Measurements from ENCODE around the gene EPC2.
"Not testable (repeated sequence)": the region's sequence is repeated elsewhere in the genome, so short reads cannot be mapped to it uniquely, and the experiment has no call there.

The EPC2 gene

GRCh38 chr2:148644883-148645538, 460 bp downstream of the EPC2 start:
- in situ Hi-C loops (cut with HindIII; ENCODE audit: low pct_unique_long_range_greater_than_20kb, low sequenced_read_pairs): no loop called here
- DNase-seq (ENCODE audit: low read depth in 1 of 2, low spot score in 1 of 2): peak; percentile 69 to 88

GRCh38 chr2:148645539-148646230, 1.1 kb downstream of the EPC2 start:
- no peak for TF ChIP-seq JUND (IDR thresholded peaks at IDR 0.05; ENCODE audit: low read depth)

More at GRCh38 chr2:148644883-148645538, 460 bp downstream of the EPC2 start:
- TF ChIP-seq JUND (IDR thresholded peaks at IDR 0.05; ENCODE audit: low read depth): no peak

DNA sequence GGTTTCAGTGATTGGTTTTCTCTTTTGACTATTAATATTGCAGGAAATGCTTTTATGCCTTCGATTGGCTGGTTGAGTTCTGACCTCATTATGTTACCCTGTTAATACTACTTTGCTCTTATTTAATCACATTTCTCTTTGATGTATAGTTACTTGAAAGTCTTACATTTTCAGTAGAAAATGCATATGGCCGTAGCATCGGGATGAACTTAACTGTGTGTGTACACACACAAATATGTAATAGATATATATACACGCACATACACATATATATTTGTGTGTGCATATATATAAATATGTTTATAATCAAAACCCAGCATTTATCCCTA, 1.6 kb downstream of the EPC2 start:
- no peak for TF ChIP-seq JUND (IDR thresholded peaks at IDR 0.05; ENCODE audit: low read depth)
- no peak for DNase-seq (ENCODE audit: low read depth in 1 of 2, low spot score in 1 of 2)
- in situ Hi-C loops (cut with HindIII; ENCODE audit: low pct_unique_long_range_greater_than_20kb, low sequenced_read_pairs): no loop called here

More at GRCh38 chr2:148645539-148646230, 1.1 kb downstream of the EPC2 start:
- in situ Hi-C loops (cut with HindIII; ENCODE audit: low pct_unique_long_range_greater_than_20kb, low sequenced_read_pairs): no loop called here
- peak; percentile 76 to 91 for DNase-seq (ENCODE audit: low read depth in 1 of 2, low spot score in 1 of 2)

GRCh38 chr2:148647711-148648110, 3.2 kb downstream of the EPC2 start:
- in situ Hi-C loops (cut with HindIII; ENCODE audit: low pct_unique_long_range_greater_than_20kb, low sequenced_read_pairs); DNase-seq (ENCODE audit: low read depth in 1 of 2, low spot score in 1 of 2): not testable (repeated sequence)

- TF ChIP-seq JUND (IDR thresholded peaks at IDR 0.05; ENCODE audit: low read depth): no peak
- in situ Hi-C loops (cut with HindIII; ENCODE audit: low pct_unique_long_range_greater_than_20kb, low sequenced_read_pairs): no loop called here
- DNase-seq (ENCODE audit: low read depth in 1 of 2, low spot score in 1 of 2): no peak
Observed at GRCh38 chr2:148649936-148650335, 5.4 kb downstream of the EPC2 start.

DNA sequence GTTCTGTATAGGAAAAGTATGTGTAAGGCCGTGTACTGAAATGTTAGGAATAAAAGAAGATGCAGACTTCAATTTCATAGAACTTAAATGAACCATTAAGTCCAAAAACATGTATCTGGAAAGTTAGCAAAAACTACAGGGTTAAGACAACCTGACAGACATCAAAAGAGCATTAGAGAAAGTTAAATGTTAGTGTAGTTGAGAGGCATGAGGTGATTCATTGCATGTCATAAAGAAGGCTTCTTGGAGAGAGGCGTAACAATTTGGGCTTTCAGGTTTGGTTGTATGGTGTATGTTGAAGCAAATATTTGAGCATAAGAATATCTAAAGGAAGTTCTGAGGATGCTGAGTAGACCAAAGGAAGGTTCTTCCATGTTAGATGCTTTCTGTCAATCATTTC, 6.3 kb downstream of the EPC2 start:
- no peak for TF ChIP-seq JUND (IDR thresholded peaks at IDR 0.05; ENCODE audit: low read depth)
- DNase-seq (ENCODE audit: low read depth in 1 of 2, low spot score in 1 of 2): no peak
- in situ Hi-C loops (cut with HindIII; ENCODE audit: low pct_unique_long_range_greater_than_20kb, low sequenced_read_pairs): no loop called here

DNA sequence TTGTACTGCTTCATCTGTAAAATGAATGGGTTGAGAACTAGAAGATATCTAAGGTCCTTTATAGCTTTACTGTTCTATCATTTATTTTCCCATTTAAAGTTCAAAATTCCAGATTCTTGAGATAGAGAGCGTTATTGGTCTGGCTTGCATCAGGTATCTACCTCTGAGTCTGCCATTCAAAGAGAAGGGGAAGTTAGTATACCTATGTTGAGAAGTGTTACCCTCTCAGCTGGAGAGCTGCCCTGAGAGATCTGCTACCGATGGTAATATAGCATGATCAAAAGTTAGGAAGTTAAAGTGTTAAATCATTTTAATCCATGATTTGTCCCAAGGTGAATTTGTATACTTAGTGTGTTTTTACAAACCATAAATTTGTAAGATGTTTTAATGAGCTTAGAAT, 7.4 kb downstream of the EPC2 start:
- DNase-seq (ENCODE audit: low read depth in 1 of 2, low spot score in 1 of 2): no peak
- no peak for TF ChIP-seq JUND (IDR thresholded peaks at IDR 0.05; ENCODE audit: low read depth)
- in situ Hi-C loops (cut with HindIII; ENCODE audit: low pct_unique_long_range_greater_than_20kb, low sequenced_read_pairs): no loop called here

DNA sequence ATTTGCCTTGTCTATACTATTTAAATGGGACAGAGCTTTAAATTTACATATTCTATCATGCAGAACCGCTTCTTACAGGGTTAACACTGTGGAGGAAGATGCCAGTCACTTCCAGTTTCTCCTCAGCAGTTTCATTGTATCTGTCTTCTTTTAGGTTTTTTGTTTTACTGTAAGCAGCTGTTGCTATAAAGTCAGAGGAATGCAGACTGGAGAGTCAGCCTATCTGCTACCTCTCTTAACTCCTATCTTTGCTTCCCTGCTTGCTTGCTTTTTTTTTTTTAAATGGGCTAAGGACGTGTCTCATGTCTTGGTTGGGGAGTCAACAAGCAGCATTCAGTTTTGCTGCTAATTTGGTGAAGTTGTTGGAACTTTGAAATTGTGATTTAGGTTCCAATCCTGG, 8.9 kb downstream of the EPC2 start:
- TF ChIP-seq JUND (IDR thresholded peaks at IDR 0.05; ENCODE audit: low read depth): no peak
- in situ Hi-C loops (cut with HindIII; ENCODE audit: low pct_unique_long_range_greater_than_20kb, low sequenced_read_pairs): no loop called here
- DNase-seq (ENCODE audit: low read depth in 1 of 2, low spot score in 1 of 2): no peak

DNA sequence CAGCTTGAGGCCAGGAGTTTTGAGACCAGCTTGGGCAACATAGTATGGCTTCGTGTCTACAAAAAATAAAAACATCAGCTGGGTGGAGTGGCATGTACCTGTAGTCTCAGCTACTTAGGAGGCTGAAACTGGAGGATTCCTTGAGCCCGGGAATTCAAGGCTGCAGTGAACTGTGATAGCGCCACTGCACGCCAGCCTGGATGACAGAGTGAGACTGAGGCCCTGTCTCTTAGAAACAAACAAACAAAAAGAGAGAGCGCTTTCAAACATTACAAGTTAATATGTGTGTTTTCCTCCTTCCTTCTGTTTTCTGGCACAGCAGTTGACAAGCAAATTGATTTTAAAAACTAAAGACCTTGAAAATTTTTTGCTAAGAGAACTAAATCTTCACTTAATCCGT, 9.9 kb downstream of the EPC2 start:
- DNase-seq (ENCODE audit: low read depth in 1 of 2, low spot score in 1 of 2): no peak
- TF ChIP-seq JUND (IDR thresholded peaks at IDR 0.05; ENCODE audit: low read depth): no peak
- in situ Hi-C loops (cut with HindIII; ENCODE audit: low pct_unique_long_range_greater_than_20kb, low sequenced_read_pairs): no loop called here

DNA sequence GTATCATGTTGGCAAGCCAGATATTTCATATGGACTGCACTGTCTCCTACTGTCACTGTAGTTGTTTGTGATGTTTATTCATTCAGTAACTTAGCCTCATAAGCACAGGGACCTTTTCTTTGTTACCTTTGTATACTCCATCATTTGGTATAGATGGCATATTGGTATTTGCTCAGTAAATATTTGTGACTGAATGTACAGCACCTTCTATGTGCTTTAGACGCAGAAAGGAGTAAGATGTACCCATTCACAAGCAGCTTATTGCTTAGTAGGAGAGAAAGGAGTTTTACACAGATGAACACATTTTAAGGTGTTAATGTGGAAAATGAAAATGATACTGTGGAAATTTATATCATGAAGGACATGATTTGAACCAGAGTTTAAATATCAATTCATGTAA, 12.0 kb downstream of the EPC2 start:
- in situ Hi-C loops (cut with HindIII; ENCODE audit: low pct_unique_long_range_greater_than_20kb, low sequenced_read_pairs): no loop called here
- no peak for DNase-seq (ENCODE audit: low read depth in 1 of 2, low spot score in 1 of 2)
- TF ChIP-seq JUND (IDR thresholded peaks at IDR 0.05; ENCODE audit: low read depth): no peak

DNA sequence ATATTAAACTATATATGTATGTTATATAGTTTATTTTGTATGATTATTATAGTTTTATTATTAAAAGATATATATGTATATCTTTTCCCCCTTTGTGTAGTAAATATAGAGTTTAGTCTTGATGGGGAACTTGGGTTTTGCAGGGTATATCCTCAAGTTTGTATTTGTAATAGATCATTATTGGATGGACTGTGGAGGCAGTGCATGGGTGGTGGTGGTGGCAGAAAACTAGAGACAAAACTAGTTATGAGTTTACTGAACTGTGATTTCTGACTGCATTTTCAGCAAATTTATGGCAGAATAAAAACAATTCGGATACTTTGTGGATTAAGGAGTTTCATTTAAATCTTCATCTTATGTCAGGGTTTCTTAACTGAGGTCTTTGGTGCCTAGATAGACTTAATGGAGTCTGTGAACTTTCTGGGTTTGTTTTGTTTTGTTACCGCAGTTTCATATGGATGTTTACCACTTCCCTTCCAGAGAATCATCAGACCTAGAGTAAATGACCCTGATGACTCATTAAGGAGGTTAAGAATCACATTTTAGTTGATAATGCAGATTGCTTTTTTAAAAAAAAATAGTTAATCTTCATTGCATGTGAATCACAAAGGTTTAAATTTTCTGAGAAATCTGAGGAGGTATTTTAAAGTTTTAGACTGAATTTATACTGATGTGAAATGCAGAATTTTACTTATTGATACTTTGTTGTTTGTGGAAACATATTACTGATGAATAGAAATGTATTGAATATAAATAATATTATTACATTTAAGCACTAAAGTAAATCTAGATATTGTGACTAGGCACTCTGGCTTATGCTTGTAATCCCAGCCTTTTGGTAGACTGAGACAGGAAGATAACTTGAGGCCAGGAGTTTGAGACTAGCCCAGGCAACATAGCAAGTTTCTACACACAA, 14.5 kb downstream of the EPC2 start:
- DNase-seq (ENCODE audit: low read depth in 1 of 2, low spot score in 1 of 2): no peak
- no peak for TF ChIP-seq JUND (IDR thresholded peaks at IDR 0.05; ENCODE audit: low read depth)
- in situ Hi-C loops (cut with HindIII; ENCODE audit: low pct_unique_long_range_greater_than_20kb, low sequenced_read_pairs): no loop called here

DNA sequence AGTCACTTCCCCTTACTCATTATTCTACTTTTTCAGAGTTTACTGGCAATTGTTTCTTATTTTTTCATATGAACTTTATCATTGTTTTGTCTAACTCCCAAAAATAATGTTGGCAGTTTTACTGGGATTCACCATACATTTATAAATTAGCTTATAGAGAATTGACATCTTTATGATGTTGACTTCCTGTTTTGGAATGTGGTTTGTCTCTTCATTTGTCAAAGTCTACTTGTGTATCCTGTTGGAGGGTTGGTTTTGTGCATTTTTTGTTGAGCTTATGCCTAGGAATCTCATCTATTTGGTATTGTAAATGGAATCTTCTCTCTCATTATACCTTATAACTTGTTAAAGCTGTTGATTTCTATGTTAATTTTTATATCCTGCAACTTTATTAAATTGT, 16.4 kb downstream of the EPC2 start:
- TF ChIP-seq JUND (IDR thresholded peaks at IDR 0.05; ENCODE audit: low read depth): no peak
- in situ Hi-C loops (cut with HindIII; ENCODE audit: low pct_unique_long_range_greater_than_20kb, low sequenced_read_pairs): no loop called here
- no peak for DNase-seq (ENCODE audit: low read depth in 1 of 2, low spot score in 1 of 2)

- DNase-seq (ENCODE audit: low read depth in 1 of 2, low spot score in 1 of 2); in situ Hi-C loops (cut with HindIII; ENCODE audit: low pct_unique_long_range_greater_than_20kb, low sequenced_read_pairs): not testable (repeated sequence)
Observed at GRCh38 chr2:148662332-148662731, 17.8 kb downstream of the EPC2 start.

Data from T47D (cell line).